NCI-H1105 (cell line): ENCODE results near the gene COX4I1.
A peak's percentile ranks its signal among the peaks of the same experiment; 100 is the strongest.

Source experiments
- DNase-seq: peaks from one replicate; lab custom pipeline; 2025; lab: John Stamatoyannopoulos, UW

Gene COX4I1

DNA sequence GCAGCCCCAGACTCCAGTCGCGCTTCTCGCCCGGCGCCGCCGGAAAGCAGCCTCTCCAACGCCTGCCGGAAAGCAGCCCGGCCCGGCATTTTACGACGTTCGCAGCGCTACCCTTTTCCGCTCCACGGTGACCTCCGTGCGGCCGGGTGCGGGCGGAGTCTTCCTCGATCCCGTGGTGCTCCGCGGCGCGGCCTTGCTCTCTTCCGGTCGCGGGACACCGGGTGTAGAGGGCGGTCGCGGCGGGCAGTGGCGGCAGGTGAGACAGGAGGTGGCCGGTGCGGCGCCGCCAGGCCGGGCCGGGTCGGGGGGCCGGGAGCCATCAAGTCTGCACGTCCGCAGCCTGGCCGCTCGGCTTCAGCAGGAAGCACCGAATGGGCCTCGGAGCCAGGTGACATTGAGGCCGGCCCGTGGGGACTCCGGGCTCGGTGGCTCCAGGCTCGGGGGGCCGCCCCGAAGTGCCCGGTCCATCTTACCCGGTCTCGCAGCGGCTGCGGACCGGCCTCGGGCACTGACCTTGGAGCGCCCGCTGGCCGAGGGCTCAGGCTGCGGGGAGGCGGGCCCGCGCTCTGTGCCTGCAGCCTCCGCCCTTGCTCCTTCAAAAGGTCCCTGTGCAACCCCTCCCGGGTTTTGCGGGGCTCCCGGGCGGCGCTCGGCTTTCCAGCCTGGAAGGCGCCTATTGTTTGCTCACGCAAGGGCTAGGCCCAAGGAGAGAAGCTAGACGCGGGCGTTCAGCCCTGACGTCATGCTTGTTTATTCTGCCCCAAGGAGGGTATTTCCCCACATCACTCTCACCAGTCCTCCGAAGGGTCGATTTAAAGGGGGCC, at the start of gene COX4I1, which contains the start of gene EMC8:
Gene COX4I1 (plus strand): TSS at position 199 of the 824 bp plus-strand sequence. CDS start 1,511 bp downstream, outside the sequence.
Gene EMC8 (minus strand): TSS at position 48 of the 824 bp plus-strand sequence. CDS start 249 bp downstream, outside the sequence.
- peak; percentile 83 for DNase-seq

GRCh38 chr16:85749771-85750145, 49.7 kb upstream of the COX4I1 start:
- no peak for DNase-seq

GRCh38 chr16:85750146-85750826, 49.2 kb upstream of the COX4I1 start:
- DNase-seq: no peak

- DNase-seq: no peak
Measured at GRCh38 chr16:85750827-85751697, 48.4 kb upstream of the COX4I1 start, which contains the start of gene C16orf74. C16orf74 (minus strand) TSS chr16:85751096; CDS start chr16:85735217, 15,879 bp downstream.

- no peak for DNase-seq
Measured at GRCh38 chr16:85751698-85752501, 47.6 kb upstream of the COX4I1 start.

- DNase-seq: no peak
Measured at GRCh38 chr16:85752511-85753420, 46.7 kb upstream of the COX4I1 start.

- DNase-seq: no peak
Measured at GRCh38 chr16:85753559-85753958, 45.9 kb upstream of the COX4I1 start.

DNA sequence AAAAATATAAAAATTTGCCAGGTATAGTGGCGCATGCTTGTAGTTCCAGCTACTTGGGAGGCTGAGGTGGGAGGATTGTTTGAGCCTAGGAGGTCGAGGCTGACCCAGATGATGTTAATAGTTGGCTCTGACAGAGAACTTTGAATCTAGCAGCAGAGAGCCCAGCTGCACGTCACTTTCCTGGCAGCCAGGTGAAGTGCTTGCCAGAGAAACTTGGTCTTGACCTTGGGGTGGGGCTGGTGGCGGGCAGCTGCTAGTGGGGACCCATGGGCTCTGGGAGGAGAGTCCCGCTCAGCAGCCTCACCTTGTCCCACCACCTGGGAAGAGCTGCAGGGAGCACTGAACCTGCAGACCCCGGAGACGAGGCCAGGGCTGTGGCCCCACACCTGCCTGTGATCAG, 45.5 kb upstream of the COX4I1 start:
- no peak for DNase-seq

DNA sequence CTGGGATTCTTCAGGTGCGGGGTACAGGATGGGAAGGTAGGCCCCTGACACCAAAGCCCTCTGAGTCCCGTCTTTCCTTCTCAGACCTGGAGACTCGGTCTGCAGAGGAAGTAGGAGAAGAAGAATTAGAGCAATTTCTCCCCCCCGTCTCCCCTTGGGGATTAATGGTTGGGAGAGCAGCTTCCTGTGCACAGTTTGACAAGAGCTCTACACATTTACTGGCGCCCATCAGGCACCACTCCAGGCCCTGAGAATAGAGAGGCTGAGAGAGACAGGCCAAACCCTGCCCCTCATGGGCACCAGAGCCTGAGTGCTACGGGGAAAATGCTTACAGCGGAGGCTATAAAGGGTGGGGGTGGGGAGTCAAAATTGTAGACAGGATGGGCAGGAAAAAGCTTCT, 45.1 kb upstream of the COX4I1 start:
- DNase-seq: no peak

DNA sequence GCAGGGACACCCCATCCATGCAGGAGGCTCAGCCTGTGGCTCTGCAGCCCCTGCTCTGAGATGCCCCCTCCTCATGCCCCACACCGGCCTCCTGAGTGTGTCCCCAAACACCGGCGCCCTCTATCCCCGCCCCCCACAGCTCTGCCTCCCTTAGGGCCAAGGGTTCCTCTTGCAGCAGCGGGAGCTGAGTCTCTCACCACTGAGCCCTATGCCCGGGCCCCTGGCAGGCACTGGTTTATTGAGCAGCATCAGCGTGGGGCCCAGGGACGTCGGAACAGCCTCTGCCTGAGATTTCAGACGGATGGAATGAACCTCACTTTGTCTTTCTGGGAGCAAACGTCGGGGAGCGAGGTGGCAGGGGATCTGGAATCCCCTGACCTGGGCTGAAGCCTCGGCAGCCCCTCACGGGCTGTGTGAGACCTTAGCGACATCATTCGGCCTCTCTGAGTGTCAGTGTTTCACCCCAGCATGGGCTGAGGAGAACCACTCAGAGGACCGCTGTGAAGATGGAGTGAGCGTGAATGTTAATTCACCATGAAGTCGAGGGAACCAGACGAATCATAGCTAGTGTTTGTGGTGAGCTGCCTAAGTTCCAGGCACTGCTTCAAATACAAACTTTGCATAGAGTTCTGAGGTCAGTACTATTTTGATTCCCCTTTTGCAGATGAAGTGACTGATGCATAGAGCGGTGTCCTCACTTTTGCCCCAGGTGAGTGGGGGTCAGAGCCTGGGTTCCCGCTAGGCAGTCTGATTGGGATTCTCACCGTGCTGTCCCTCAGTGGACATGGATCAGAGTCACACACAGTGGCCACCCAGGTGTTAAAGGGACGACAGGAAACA, 43.3 kb upstream of the COX4I1 start:
- no peak for DNase-seq

- DNase-seq: no peak
Measured at GRCh38 chr16:85757341-85757822, 42.1 kb upstream of the COX4I1 start.

DNA sequence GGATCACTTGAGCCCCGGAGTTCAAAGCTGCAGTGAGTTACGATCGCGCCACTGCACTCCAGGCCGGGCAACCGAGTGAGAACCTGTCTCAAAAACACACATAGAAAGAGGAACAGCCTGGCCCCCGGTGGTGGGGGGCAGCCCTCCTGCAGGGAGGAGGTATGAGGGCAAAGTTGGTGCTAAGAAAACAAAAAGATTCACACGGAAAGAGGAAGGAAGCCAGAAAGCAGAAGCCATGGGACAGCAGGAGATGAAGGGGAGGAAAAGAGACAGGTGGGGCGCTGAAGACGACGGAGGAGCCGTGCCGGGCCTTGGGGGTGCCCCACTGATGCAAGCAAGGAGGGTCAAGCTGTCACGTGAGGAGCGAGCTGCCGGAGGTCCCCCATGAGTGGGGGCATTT, 40.4 kb upstream of the COX4I1 start:
- DNase-seq: no peak

- no peak for DNase-seq
Measured at GRCh38 chr16:85759631-85760419, 39.7 kb upstream of the COX4I1 start.

DNA sequence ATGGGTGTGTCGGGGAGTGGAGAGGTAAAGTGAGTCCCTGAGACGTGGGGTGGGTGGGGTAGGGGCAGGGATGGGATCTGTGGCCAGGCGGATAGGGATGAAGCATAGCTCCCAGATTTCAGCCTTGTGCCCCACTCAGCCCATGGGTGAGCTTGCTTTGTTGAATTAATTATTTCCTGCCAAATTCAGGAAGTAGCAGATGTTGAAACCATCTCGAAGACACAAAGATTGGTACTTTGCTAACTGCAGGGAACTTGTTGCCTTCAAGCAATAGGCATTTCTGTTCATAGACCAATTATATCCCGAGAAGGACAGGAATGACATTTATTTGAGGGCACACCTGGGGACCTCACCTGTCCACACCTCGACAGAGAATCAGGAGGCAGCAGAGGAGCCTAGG, 37.6 kb upstream of the COX4I1 start:
- no peak for DNase-seq

GRCh38 chr16:85762970-85763369, 36.5 kb upstream of the COX4I1 start:
- DNase-seq: no peak

DNA sequence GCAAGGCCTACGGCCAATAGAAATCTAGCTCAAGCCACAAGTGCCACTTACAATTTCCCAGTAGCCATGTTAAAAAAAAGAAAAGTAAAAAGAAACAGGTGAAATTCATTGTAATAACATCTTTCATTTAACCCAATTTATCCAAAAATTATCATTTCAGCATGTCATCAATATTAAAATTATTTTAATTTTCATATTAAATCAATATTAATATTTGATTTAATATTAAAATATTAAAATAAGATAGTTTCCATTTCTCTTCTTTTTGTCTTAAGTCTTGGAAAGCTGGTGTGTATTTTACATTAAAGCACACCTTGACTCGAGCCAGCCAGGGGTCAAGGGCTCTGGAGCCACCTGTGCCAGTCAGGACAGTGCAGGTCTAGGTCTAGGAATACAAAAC, 35.9 kb upstream of the COX4I1 start:
- no peak for DNase-seq

DNA sequence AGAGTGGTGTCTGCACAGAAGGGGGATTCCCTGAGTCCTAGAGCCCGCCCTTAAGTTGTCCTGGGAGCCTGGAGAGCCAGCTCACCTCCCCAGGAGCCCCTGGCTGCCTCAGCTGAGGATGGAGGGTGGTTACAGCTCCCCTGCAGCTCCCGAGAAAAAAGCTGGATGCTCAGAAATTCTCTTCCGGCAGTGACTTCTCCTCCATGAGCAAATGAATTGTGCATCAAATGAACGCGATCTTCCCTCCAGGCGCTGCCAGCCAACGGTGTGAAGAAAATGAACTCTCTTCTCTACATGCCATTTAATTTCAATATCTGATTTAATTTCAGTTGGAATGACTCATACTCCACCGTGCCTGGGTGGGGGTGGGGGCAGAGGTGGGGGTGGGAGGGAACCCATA, 34.3 kb upstream of the COX4I1 start:
- DNase-seq: no peak

DNA sequence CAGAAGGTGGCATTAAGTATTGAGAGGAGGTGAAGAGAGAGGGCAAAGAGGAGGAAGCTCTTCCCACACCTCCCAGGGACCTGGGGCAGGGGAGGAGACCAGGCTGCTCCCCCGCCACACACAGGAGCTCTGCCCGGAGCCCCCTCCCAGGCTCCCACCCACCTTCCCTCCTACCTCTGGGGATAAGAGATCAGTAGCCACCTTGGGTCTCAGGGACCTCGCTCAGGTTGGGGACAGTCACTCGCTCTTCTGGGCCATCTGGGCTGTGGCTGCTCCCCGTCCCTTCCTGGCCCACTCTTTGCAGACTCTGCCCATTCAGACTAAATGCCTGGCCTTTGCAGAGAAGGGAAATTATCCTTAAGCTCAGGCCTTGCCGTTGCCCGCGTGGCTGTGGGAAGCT, 33.7 kb upstream of the COX4I1 start:
- no peak for DNase-seq
